Left lung (tissue), 10 donors: ENCODE data around the gene MBP. TPM values are rescaled to one million over a fixed set of nuclear protein-coding genes. Genes with fewer than 3 reads are reported as not detected.

Experiments used
- ATAC-seq: fragments of 200-7000 bp; cut with Tn5 transposase; one replicate; pipeline ENCODE4 v1.9.1; 2020; ENCODE audit warnings: moderate library complexity
- DNase-seq, 4 donors: peaks; one replicate each; pipeline ENCODE4 v3.0.0-alpha.2; 2013 to 2020
- H3K27ac ChIP-seq, 2 donors: fragments of 200-600 bp; sonication (generic) in 1 of 2; one replicate each; pipeline versions ENCODE4 v1.5.0 to v1.8.0; 2020 to 2021
- H3K27me3 ChIP-seq, 2 donors: fragments of 200-600 bp; sonication (generic) in 1 of 2; one replicate each; pipeline versions ENCODE4 v1.5.0 to v1.8.0; 2020 to 2021
- H3K36me3 ChIP-seq, 2 donors: fragments of 200-600 bp; sonication (generic) in 1 of 2; one replicate each; pipeline versions ENCODE4 v1.5.0 to v1.8.0; 2020 to 2021
- H3K4me1 ChIP-seq, 2 donors: fragments of 200-600 bp; one replicate each; pipeline ENCODE4 v1.8.0; 2021
- H3K4me3 ChIP-seq, 2 donors: fragments of 200-600 bp; sonication (generic) in 1 of 2; one replicate each; pipeline versions ENCODE4 v1.5.0 to v1.8.0; 2020 to 2021; ENCODE audit warnings: mild to moderate bottlenecking in 1 of 2
- H3K9me3 ChIP-seq, 2 donors: fragments of 200-600 bp; sonication (generic) in 1 of 2; one replicate each; pipeline versions ENCODE4 v1.5.0 to v1.8.0; 2020 to 2021
- CTCF ChIP-seq, 2 donors: fragments of 200-600 bp; sonication (generic) in 1 of 2; IDR thresholded peaks; one replicate each; pipeline versions ENCODE4 v1.5.0 to v1.8.0; 2021; ENCODE audit warnings: antibody characterized with exemption in 2 of 2
- intact Hi-C, 2 donors: fragments of 100-400 bp; cut with DNase I; formaldehyde crosslinking; loops; one replicate each; pipeline versions ENCODE4 v1.11.2 to v1.14.2; 2022
- polyA plus RNA-seq, 6 donors: library from polyadenylated mRNA; unstranded; fragments of 120-200 nt; gene quantifications; one replicate each; pipeline ENCODE4 v1.2.1, GENCODE V29; 2013; ENCODE audit not compliant: insufficient read length in 6 of 6
- total RNA-seq, 2 donors: library from RNA; stranded (reverse); fragmentation: NEBNext Ultra II Directional; extraction: Animal tissue kit (Norgen Biotek cat#: 25700); gene quantifications; one replicate each; pipeline ENCODE4 v1.2.1, GENCODE V29; 2021
- donor health status: DM: no; HTN: yes; CAD: no.
- donor health status: DM: no; HTN: no; CAD: no.

The MBP gene
- total and polyA plus RNA-seq, 8 donors = 8.8 to 56.7 (median 10.8) TPM

GRCh38 chr18:76937597-76937996, 195.0 kb downstream of the MBP start:
- intact Hi-C loops = no loop called here
- peaks cover 0 to 51% of the 10 kb centered on the region in 2 donors for H3K36me3 ChIP-seq
- DNase-seq (no peak), ATAC-seq (no peak)
- TF ChIP-seq CTCF (IDR thresholded peaks at IDR 0.05) = no peak
- no peak overlapping the region for H3K4me3 ChIP-seq
- H3K27ac ChIP-seq = no peak overlapping the region
- no peaks in the 10 kb centered on the region for H3K9me3 ChIP-seq
- no peaks in the 10 kb centered on the region for H3K4me1 ChIP-seq
- H3K27me3 ChIP-seq = no peaks in the 10 kb centered on the region

GRCh38 chr18:76936877-76937276, 195.7 kb downstream of the MBP start:
- no peaks in the 10 kb centered on the region for H3K9me3 ChIP-seq
- intact Hi-C loops = no loop called here
- peaks cover 0 to 59% of the 10 kb centered on the region in 2 donors for H3K36me3 ChIP-seq
- H3K27ac ChIP-seq = no peak overlapping the region
- H3K4me3 ChIP-seq = no peak overlapping the region
- H3K27me3 ChIP-seq = no peaks in the 10 kb centered on the region
- DNase-seq = no peak
- TF ChIP-seq CTCF (IDR thresholded peaks at IDR 0.05) = no peak
- H3K4me1 ChIP-seq = no peaks in the 10 kb centered on the region
- ATAC-seq = no peak

- Histone ChIP-seq H3K27ac (no peak overlapping the region), H3K4me3 (no peak overlapping the region), H3K9me3 (no peaks in the 10 kb centered on the region), H3K36me3 (peaks cover 0 to 68% of the 10 kb centered on the region in 2 donors), H3K4me1 (no peaks in the 10 kb centered on the region), H3K27me3 (no peaks in the 10 kb centered on the region)
- no peak for DNase-seq
- intact Hi-C loops = no loop called here
- no peak for ATAC-seq
- TF ChIP-seq CTCF (IDR thresholded peaks at IDR 0.05) = no peak
Observed at GRCh38 chr18:76935722-76936337, 196.8 kb downstream of the MBP start.

- no peaks in the 10 kb centered on the region for H3K4me1 ChIP-seq
- no peak overlapping the region for H3K4me3 ChIP-seq
- ATAC-seq (peak; percentile 78), DNase-seq (peak in 2 of 4 donors; percentile 79 to 91)
- TF ChIP-seq CTCF (IDR thresholded peaks at IDR 0.05) = no peak
- H3K9me3 ChIP-seq = no peaks in the 10 kb centered on the region
- H3K27me3 ChIP-seq = no peaks in the 10 kb centered on the region
- no peak overlapping the region for H3K27ac ChIP-seq
- intact Hi-C loops = no loop called here
- peaks cover 2 to 77% of the 10 kb centered on the region in 2 donors for H3K36me3 ChIP-seq
Observed at GRCh38 chr18:76932026-76932819, 200.4 kb downstream of the MBP start.

GRCh38 chr18:76931171-76931570, 201.4 kb downstream of the MBP start:
- Histone ChIP-seq H3K27me3 (no peaks in the 10 kb centered on the region), H3K4me3 (no peak overlapping the region), H3K27ac (no peak overlapping the region), H3K9me3 (no peaks in the 10 kb centered on the region), H3K36me3 (peaks cover 2 to 72% of the 10 kb centered on the region in 2 donors), H3K4me1 (no peaks in the 10 kb centered on the region)
- intact Hi-C loops = no loop called here
- no peak for TF ChIP-seq CTCF (IDR thresholded peaks at IDR 0.05)
- DNase-seq = no peak
- ATAC-seq = no peak
